ENCODE results near the gene ASPHD1. TPM values are rescaled to one million over a fixed set of nuclear protein-coding genes. Genes with fewer than 3 reads are reported as not detected.

The ASPHD1 gene
- total and polyA plus RNA-seq, 5 donors from 2014 or later, result not detected

DNA sequence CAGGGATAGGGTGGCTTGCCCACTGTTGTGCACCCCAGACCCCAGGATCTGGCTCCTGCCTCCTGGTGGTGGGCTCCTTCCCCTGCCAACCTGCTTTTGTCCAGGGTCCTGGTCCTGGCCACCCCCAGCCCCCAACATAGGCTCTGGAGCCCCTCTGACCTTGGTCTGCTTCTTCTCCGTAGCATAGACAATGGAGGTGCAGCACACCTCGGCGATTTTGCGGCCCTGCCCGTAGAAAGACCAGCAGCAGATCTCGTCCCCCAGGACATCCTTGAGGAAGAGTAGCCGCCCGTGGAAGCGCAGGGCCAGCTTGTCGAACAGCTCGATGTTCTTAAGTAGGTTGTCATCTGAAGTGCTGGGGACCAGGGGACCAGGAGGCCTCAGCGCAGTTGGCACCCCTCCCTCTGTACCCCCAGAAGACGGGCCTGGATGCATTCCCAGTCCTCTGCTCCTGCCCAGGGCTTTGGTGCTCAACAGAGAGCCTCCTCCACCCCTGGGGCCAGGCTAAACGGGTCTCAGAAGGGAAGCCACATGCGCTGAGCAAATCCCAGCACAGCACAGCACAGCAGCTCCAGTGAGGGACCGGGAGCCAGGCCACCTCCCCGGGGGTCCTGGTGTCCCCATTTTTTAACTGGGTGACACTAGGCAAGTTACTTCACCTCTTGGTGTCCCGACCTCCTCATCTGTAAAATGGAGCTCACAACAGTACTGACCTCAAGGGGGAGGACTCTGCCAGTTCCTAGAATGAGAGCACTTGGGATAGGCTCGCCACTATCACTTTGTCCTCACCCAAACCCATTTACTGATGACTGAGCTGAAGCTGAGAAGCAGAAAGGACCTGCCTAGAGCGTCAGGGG lies 10.8 kb downstream of the ASPHD1 start:
- Histone ChIP-seq H3K27ac (ENCODE audit: insufficient read depth, low read length, poor library complexity, severe bottlenecking) (no peak overlapping the region), H3K4me1 (ENCODE audit: control insufficient read depth, insufficient read depth, low read length, poor library complexity, severe bottlenecking) (no peaks in the 10 kb centered on the region), H3K27me3 (ENCODE audit: control insufficient read depth, insufficient read depth, low read length) (no peaks in the 10 kb centered on the region), H3K9me3 (ENCODE audit: control insufficient read depth in 2 of 2, low read length in 2 of 2) (no peaks in the 10 kb centered on the region), H3K36me3 (ENCODE audit: control insufficient read depth, insufficient read depth, low read length) (peaks cover 6% of the 10 kb centered on the region), H3K4me3 (ENCODE audit: low read depth, low read length) (no peak overlapping the region)
- H3K4me1 Mint-ChIP-seq, result peaks cover 0 to 6% (median 0%) of the 10 kb centered on the region in 4 donors
- no peak overlapping the region for H3K27ac Mint-ChIP-seq
- H3K4me3 Mint-ChIP-seq, result no peak overlapping the region
- no peaks in the 10 kb centered on the region for H3K27me3 Mint-ChIP-seq
- no peak for ATAC-seq (ENCODE audit: low read depth in 2 of 2)
- H3K9me3 Mint-ChIP-seq, result no peaks in the 10 kb centered on the region
- no peak for DNase-seq
- H3K36me3 Mint-ChIP-seq, result peaks cover 26% of the 10 kb centered on the region

DNA sequence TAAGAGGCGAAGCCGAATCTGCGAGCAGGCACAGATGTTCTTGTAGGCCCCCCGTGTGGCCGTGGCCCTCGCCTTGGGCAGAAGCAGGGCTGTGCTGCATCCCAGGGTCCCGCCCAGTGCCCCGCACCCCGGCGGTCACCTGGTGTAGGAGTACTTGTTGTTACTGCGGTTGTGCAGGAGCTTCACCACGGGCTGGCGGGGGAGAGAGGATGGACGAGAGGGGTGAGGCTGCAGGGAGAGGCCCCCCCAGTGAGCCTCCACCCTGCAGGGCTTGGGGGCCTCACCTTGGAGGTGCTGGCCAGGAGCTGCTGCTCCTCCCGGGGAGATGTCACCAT lies 11.4 kb downstream of the ASPHD1 start:
- H3K4me3 Mint-ChIP-seq, result no peak overlapping the region
- peaks cover 26% of the 10 kb centered on the region for H3K36me3 Mint-ChIP-seq
- Histone ChIP-seq H3K36me3 (ENCODE audit: control insufficient read depth, insufficient read depth, low read length) (peaks cover 12% of the 10 kb centered on the region), H3K4me3 (ENCODE audit: low read depth, low read length) (no peak overlapping the region), H3K27ac (ENCODE audit: insufficient read depth, low read length, poor library complexity, severe bottlenecking) (no peak overlapping the region), H3K9me3 (ENCODE audit: control insufficient read depth in 2 of 2, low read length in 2 of 2) (no peaks in the 10 kb centered on the region), H3K4me1 (ENCODE audit: control insufficient read depth, insufficient read depth, low read length, poor library complexity, severe bottlenecking) (no peaks in the 10 kb centered on the region), H3K27me3 (ENCODE audit: control insufficient read depth, insufficient read depth, low read length) (no peaks in the 10 kb centered on the region)
- peaks cover 0 to 9% (median under 1%) of the 10 kb centered on the region in 4 donors for H3K4me1 Mint-ChIP-seq
- ATAC-seq (ENCODE audit: low read depth in 2 of 2), result no peak
- no peak for DNase-seq
- no peaks in the 10 kb centered on the region for H3K27me3 Mint-ChIP-seq
- no peaks in the 10 kb centered on the region for H3K9me3 Mint-ChIP-seq
- no peak overlapping the region for H3K27ac Mint-ChIP-seq

GRCh38 chr16:29912087-29912486 lies 11.8 kb downstream of the ASPHD1 start:
- H3K4me3 ChIP-seq (ENCODE audit: low read depth, low read length), result no peak overlapping the region
- Mint-ChIP-seq H3K4me1 (peaks cover 0 to 9% (median 2%) of the 10 kb centered on the region in 4 donors), H3K27me3 (no peaks in the 10 kb centered on the region), H3K36me3 (peaks cover 31% of the 10 kb centered on the region), H3K9me3 (no peaks in the 10 kb centered on the region), H3K27ac (peak overlapping the region in 1 of 3 donors; percentile 62), H3K4me3 (no peak overlapping the region)
- H3K9me3 ChIP-seq (ENCODE audit: control insufficient read depth in 2 of 2, low read length in 2 of 2), result no peaks in the 10 kb centered on the region
- H3K27ac ChIP-seq (ENCODE audit: insufficient read depth, low read length, poor library complexity, severe bottlenecking), result no peak overlapping the region
- no peak for DNase-seq
- H3K4me1 ChIP-seq (ENCODE audit: control insufficient read depth, insufficient read depth, low read length, poor library complexity, severe bottlenecking), result no peaks in the 10 kb centered on the region
- ATAC-seq (ENCODE audit: low read depth in 2 of 2), result no peak
- H3K27me3 ChIP-seq (ENCODE audit: control insufficient read depth, insufficient read depth, low read length), result no peaks in the 10 kb centered on the region
- peaks cover 16% of the 10 kb centered on the region for H3K36me3 ChIP-seq (ENCODE audit: control insufficient read depth, insufficient read depth, low read length)

DNA sequence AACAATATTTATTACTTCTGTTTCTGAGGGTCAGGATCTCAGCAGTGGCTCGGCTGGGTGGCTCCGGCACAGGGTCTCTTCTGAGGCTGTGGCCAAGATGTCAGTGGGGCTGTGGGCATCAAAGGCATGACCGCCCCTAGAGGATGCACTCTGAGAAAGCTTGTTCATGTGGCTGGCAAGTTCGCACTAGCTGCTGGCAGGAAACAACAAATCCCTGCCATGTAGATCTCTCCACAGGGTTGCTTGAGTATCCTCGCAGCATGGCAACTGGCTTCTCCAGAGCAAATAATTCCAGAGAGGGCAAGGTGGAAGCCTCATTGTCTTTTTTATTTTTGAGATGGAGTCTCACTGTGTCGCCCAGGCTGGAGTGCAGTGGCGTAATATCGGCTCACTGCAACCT lies 13.2 kb downstream of the ASPHD1 start:
- Histone ChIP-seq H3K4me1 (ENCODE audit: control insufficient read depth, insufficient read depth, low read length, poor library complexity, severe bottlenecking) (no peaks in the 10 kb centered on the region), H3K27ac (ENCODE audit: insufficient read depth, low read length, poor library complexity, severe bottlenecking) (no peak overlapping the region), H3K36me3 (ENCODE audit: control insufficient read depth, insufficient read depth, low read length) (peaks cover 20% of the 10 kb centered on the region), H3K4me3 (ENCODE audit: low read depth, low read length) (no peak overlapping the region), H3K27me3 (ENCODE audit: control insufficient read depth, insufficient read depth, low read length) (no peaks in the 10 kb centered on the region), H3K9me3 (ENCODE audit: control insufficient read depth in 2 of 2, low read length in 2 of 2) (no peaks in the 10 kb centered on the region)
- Mint-ChIP-seq H3K27me3 (no peaks in the 10 kb centered on the region), H3K4me3 (no peak overlapping the region), H3K27ac (no peak overlapping the region), H3K36me3 (peaks cover 31% of the 10 kb centered on the region), H3K9me3 (no peaks in the 10 kb centered on the region), H3K4me1 (peaks cover 0 to 9% (median 3%) of the 10 kb centered on the region in 4 donors)
- no peak for ATAC-seq (ENCODE audit: low read depth in 2 of 2)
- DNase-seq, result no peak

- no peaks in the 10 kb centered on the region for H3K9me3 Mint-ChIP-seq
- H3K36me3 ChIP-seq (ENCODE audit: control insufficient read depth, insufficient read depth, low read length), result peaks cover 37% of the 10 kb centered on the region
- no peak overlapping the region for H3K4me3 ChIP-seq (ENCODE audit: low read depth, low read length)
- DNase-seq, result no peak
- peaks cover 5 to 14% (median 6%) of the 10 kb centered on the region in 4 donors for H3K4me1 Mint-ChIP-seq
- peaks cover 40% of the 10 kb centered on the region for H3K36me3 Mint-ChIP-seq
- no peak overlapping the region for H3K4me3 Mint-ChIP-seq
- H3K4me1 ChIP-seq (ENCODE audit: control insufficient read depth, insufficient read depth, low read length, poor library complexity, severe bottlenecking), result no peaks in the 10 kb centered on the region
- no peak overlapping the region for H3K27ac ChIP-seq (ENCODE audit: insufficient read depth, low read length, poor library complexity, severe bottlenecking)
- H3K27me3 ChIP-seq (ENCODE audit: control insufficient read depth, insufficient read depth, low read length), result no peaks in the 10 kb centered on the region
- peak overlapping the region in 2 of 3 donors; percentile 52 to 65 for H3K27ac Mint-ChIP-seq
- H3K27me3 Mint-ChIP-seq, result no peaks in the 10 kb centered on the region
- ATAC-seq (ENCODE audit: low read depth in 2 of 2), result no peak
- no peaks in the 10 kb centered on the region for H3K9me3 ChIP-seq (ENCODE audit: control insufficient read depth in 2 of 2, low read length in 2 of 2)
Observed at GRCh38 chr16:29915590-29916247, 15.4 kb downstream of the ASPHD1 start.

GRCh38 chr16:29916979-29917378 lies 16.7 kb downstream of the ASPHD1 start:
- H3K27ac Mint-ChIP-seq, result no peak overlapping the region
- H3K4me1 Mint-ChIP-seq, result peaks cover 12 to 21% (median 13%) of the 10 kb centered on the region in 4 donors
- Histone ChIP-seq H3K27ac (ENCODE audit: insufficient read depth, low read length, poor library complexity, severe bottlenecking) (no peak overlapping the region), H3K36me3 (ENCODE audit: control insufficient read depth, insufficient read depth, low read length) (peaks cover 47% of the 10 kb centered on the region), H3K9me3 (ENCODE audit: control insufficient read depth in 2 of 2, low read length in 2 of 2) (no peaks in the 10 kb centered on the region), H3K4me1 (ENCODE audit: control insufficient read depth, insufficient read depth, low read length, poor library complexity, severe bottlenecking) (no peaks in the 10 kb centered on the region), H3K27me3 (ENCODE audit: control insufficient read depth, insufficient read depth, low read length) (no peaks in the 10 kb centered on the region), H3K4me3 (ENCODE audit: low read depth, low read length) (no peak overlapping the region)
- H3K36me3 Mint-ChIP-seq, result peaks cover 45% of the 10 kb centered on the region
- H3K27me3 Mint-ChIP-seq, result no peaks in the 10 kb centered on the region
- H3K4me3 Mint-ChIP-seq, result no peak overlapping the region
- DNase-seq (no peak), ATAC-seq (ENCODE audit: low read depth in 2 of 2) (no peak)
- H3K9me3 Mint-ChIP-seq, result no peaks in the 10 kb centered on the region

GRCh38 chr16:29920288-29921033 lies 20.2 kb downstream of the ASPHD1 start:
- DNase-seq, result no peak
- H3K36me3 Mint-ChIP-seq, result peaks cover 35% of the 10 kb centered on the region
- no peaks in the 10 kb centered on the region for H3K9me3 ChIP-seq (ENCODE audit: control insufficient read depth in 2 of 2, low read length in 2 of 2)
- no peak overlapping the region for H3K4me3 ChIP-seq (ENCODE audit: low read depth, low read length)
- no peak overlapping the region for H3K27ac ChIP-seq (ENCODE audit: insufficient read depth, low read length, poor library complexity, severe bottlenecking)
- peak overlapping the region in 1 of 4 donors; percentile 11 for H3K4me3 Mint-ChIP-seq
- no peaks in the 10 kb centered on the region for H3K27me3 Mint-ChIP-seq
- no peak for ATAC-seq (ENCODE audit: low read depth in 2 of 2)
- peaks cover 53% of the 10 kb centered on the region for H3K36me3 ChIP-seq (ENCODE audit: control insufficient read depth, insufficient read depth, low read length)
- peak overlapping the region in 2 of 3 donors; percentile 2 for H3K27ac Mint-ChIP-seq
- no peaks in the 10 kb centered on the region for H3K9me3 Mint-ChIP-seq
- H3K4me1 Mint-ChIP-seq, result peaks cover 14 to 37% (median 32%) of the 10 kb centered on the region in 4 donors
- peaks cover 17% of the 10 kb centered on the region for H3K4me1 ChIP-seq (ENCODE audit: control insufficient read depth, insufficient read depth, low read length, poor library complexity, severe bottlenecking)
- no peaks in the 10 kb centered on the region for H3K27me3 ChIP-seq (ENCODE audit: control insufficient read depth, insufficient read depth, low read length)
